Esophagus squamous epithelium (tissue), 4 donors: Measurements from ENCODE around the gene SERPINA5.
"Not testable (repeated sequence)": the region's sequence is repeated elsewhere in the genome, so short reads cannot be mapped to it uniquely, and the experiment has no call there.

ENCODE experiments used
- CTCF ChIP-seq, 6 experiments: fragments of 450-650 bp in 4 of 6; fragments of 200-600 bp in 2 of 6; sonication (generic) in 2 of 6; IDR thresholded peaks; one replicate each; pipeline ENCODE4 v1.5.1; 2016 to 2019; ENCODE audit warnings: antibody characterized with exemption in 6 of 6, mild to moderate bottlenecking in 4 of 6, moderate library complexity in 4 of 6
- POLR2A ChIP-seq, 4 donors: fragments of 450-650 bp; IDR thresholded peaks; one replicate each; pipeline ENCODE4 v1.6.1; 2017; ENCODE audit warnings: antibody characterized with exemption in 4 of 4, mild to moderate bottlenecking in 4 of 4, moderate library complexity in 3 of 4

- not testable (repeated sequence) for TF ChIP-seq CTCF, POLR2A (IDR thresholded peaks at IDR 0.05)
These were observed 27.7 kb downstream of the SERPINA5 start for GRCh38 chr14:94608966-94609365.
